Breast epithelium (tissue), 3 donors: Measurements from ENCODE around the gene CADM1.

ENCODE experiments used
- POLR2A ChIP-seq: fragments of 450-650 bp; IDR thresholded peaks from one replicate; pipeline ENCODE4 v1.6.1; 2016; ENCODE audit warnings: antibody characterized with exemption, mild to moderate bottlenecking, moderate library complexity
- POLR2AphosphoS5 ChIP-seq, 3 donors: sonication (generic); formaldehyde crosslinking; IDR thresholded peaks; one replicate each; pipeline ENCODE4 v1.6.1; 2017; ENCODE audit warnings: antibody characterized with exemption in 3 of 3
- TF ChIP-seq, protein P1 (sequence below), 3 donors: fragments of 450-650 bp; IDR thresholded peaks; one replicate each; pipeline ENCODE4 v1.5.1; 2016 to 2017; ENCODE audit warnings: antibody characterized with exemption in 3 of 3, mild to moderate bottlenecking in 3 of 3, moderate library complexity in 3 of 3

DNA sequence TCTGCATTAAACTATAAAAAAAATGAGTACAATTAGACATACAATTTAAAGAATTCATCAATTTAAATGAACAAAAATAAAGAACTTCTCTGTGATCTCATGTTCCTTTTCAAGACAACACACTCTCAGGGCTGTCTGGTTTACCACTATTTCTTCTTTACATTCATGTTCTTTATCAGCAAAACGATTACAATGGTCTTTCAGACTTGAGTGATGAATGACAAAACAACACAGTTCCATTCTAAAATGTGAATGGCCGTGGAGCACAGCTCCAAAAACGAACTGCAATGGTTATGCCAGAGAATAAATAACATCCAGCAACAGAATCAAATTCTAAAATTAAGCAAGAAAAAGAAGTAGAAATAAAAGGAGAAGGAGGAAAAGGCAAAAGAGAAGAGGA lies 113.1 kb downstream of the CADM1 start:
- TF ChIP-seq, protein P1, sequence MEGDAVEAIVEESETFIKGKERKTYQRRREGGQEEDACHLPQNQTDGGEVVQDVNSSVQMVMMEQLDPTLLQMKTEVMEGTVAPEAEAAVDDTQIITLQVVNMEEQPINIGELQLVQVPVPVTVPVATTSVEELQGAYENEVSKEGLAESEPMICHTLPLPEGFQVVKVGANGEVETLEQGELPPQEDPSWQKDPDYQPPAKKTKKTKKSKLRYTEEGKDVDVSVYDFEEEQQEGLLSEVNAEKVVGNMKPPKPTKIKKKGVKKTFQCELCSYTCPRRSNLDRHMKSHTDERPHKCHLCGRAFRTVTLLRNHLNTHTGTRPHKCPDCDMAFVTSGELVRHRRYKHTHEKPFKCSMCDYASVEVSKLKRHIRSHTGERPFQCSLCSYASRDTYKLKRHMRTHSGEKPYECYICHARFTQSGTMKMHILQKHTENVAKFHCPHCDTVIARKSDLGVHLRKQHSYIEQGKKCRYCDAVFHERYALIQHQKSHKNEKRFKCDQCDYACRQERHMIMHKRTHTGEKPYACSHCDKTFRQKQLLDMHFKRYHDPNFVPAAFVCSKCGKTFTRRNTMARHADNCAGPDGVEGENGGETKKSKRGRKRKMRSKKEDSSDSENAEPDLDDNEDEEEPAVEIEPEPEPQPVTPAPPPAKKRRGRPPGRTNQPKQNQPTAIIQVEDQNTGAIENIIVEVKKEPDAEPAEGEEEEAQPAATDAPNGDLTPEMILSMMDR (IDR thresholded peaks at IDR 0.05): no peak
- TF ChIP-seq POLR2AphosphoS5 (IDR thresholded peaks at IDR 0.05): no peak
- no peak for TF ChIP-seq POLR2A
